ENCODE data around the gene MESP1. TPM values are rescaled to one million over a fixed set of nuclear protein-coding genes. Genes with fewer than 3 reads are reported as not detected.

Gene MESP1
- total RNA-seq, 1 experiment from 2014 or later, result 8.8 TPM

DNA sequence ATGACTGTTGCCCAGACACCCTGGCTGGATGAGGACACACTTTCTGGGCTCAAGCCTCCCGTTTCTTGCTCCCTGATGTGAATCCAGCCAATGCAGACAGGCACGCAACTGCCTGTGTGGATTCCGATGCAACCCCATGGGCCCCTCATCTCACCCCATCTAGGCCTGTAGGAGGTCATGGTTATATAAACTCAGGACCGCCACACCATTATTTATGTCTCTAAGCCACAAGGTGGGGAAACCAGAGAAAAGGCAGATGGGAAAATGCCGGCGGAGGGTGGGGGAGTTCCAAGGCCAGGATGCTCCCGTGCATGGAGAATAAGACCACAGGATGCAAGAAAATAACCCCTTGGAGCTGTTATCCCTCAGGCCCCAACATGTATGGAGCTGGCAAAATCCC is 2.0 kb downstream of the MESP1 start (continued):
- no peak for TF ChIP-seq EGR1 (IDR thresholded peaks at IDR 0.05; ENCODE audit: low read depth)
- TF ChIP-seq ZFX (IDR thresholded peaks at IDR 0.05), result no peak
- TF ChIP-seq EZH2 (IDR thresholded peaks at IDR 0.05), result no peak
- TF ChIP-seq SIN3A (IDR thresholded peaks at IDR 0.05; ENCODE audit: low read depth), result no peak

DNA sequence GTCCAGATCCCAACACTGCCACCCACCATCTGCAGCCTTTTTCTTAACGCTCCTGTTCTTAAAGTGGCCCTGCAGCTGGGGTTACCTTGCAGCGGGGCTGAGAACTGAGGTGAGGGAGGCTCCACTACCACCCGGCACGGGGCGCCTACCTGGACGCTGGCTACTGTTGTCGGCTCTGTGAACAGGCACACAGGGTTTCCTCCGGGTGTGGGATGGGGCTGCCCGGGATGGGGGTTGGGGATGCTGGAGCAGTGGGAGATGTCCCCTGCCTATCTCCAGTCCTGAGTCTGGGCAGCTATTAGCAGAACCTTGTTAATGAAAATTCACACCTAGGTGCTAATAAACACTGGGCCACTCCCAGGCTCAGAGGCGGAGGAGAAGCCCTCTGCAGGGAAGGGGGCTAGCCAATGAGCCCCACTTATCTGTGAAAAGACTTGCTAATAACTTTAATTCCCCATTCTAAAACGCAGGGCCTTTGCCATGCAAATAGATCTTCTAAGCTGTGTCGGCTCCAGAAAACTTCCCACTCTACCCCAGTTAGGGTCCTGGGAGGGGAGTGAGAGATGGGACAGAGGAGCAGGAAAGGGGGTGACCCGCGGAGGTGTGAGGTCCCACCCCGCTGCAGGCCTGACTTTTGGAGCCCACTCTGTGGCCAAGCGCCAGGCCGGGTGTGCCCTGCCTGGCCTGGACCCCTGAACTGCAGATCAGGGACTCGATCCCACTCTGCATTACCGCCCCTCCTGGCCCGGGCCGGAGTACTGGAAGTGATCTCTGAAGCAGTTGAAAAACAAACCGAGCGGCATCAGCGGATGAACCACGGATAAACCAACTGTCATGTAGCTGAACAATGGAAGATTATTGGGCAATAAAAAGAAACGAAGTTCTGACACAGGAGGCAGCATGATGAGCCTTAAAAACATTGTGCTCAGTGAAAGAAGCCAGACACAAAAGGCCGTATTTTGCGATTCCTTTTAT is 3.1 kb downstream of the MESP1 start:
- ChIA-PET CTCF (interaction anchor here (1.6 kb wide), 1 partner anchor 13 kb away, joined by 5 read pairs; no protein-coding TSS in a partner anchor), RAD21 (ENCODE audit: low non-redundant PET in 1 of 2, low total read pairs in 2 of 2, uncharacterized antibody in 2 of 2, unreplicated experiment in 2 of 2) (no interaction called here), POLR2A (no interaction called here)
- Histone ChIP-seq H3K4me1 (ENCODE audit: control insufficient read depth in 1 of 2, insufficient read depth in 2 of 2, low read length in 2 of 2) (peaks cover 4 to 27% of the 10 kb centered on the region in 2 experiments; a peak in 2 of 4 replicates), H3K27me3 (ENCODE audit: insufficient read depth, low read length) (no peaks in the 10 kb centered on the region), H3K9me3 (ENCODE audit: control insufficient read depth in 1 of 2, insufficient read depth in 1 of 2, low read depth in 1 of 2, low read length in 2 of 2) (no peaks in the 10 kb centered on the region), H4K20me1 (ENCODE audit: insufficient read depth) (no peaks in the 10 kb centered on the region), H2AFZ (ENCODE audit: low read depth, low read length, poor library complexity, severe bottlenecking) (no peak overlapping the region), H3K36me3 (ENCODE audit: control insufficient read depth in 1 of 2, insufficient read depth in 2 of 2, low read length in 2 of 2) (no peaks in the 10 kb centered on the region), H3K4me3 (replicated peaks in 1 of 2; ENCODE audit: low read depth in 1 of 2, low read length in 2 of 2) (no peak overlapping the region), H3K9me2 (ENCODE audit: insufficient read depth) (no peaks in the 10 kb centered on the region), H3K9ac (ENCODE audit: low read length) (no peak overlapping the region), H3K79me2 (ENCODE audit: insufficient read depth, low read length) (no peaks in the 10 kb centered on the region; the same call in 1 of the 2 replicates), H3K4me2 (ENCODE audit: low read length) (no peak overlapping the region), H3K27ac (ENCODE audit: low read depth, low read length) (no peak overlapping the region; the same call in 1 of the 2 replicates)
- no peak for DNase-seq (ENCODE audit: low read depth, low spot score)
- TF ChIP-seq ZFX (IDR thresholded peaks at IDR 0.05) (no peak), RAD21 (IDR thresholded peaks at IDR 0.05; ENCODE audit: low read depth) (no peak), SRF (IDR thresholded peaks at IDR 0.05; ENCODE audit: low read depth) (no peak)
- TF ChIP-seq, protein P1, sequence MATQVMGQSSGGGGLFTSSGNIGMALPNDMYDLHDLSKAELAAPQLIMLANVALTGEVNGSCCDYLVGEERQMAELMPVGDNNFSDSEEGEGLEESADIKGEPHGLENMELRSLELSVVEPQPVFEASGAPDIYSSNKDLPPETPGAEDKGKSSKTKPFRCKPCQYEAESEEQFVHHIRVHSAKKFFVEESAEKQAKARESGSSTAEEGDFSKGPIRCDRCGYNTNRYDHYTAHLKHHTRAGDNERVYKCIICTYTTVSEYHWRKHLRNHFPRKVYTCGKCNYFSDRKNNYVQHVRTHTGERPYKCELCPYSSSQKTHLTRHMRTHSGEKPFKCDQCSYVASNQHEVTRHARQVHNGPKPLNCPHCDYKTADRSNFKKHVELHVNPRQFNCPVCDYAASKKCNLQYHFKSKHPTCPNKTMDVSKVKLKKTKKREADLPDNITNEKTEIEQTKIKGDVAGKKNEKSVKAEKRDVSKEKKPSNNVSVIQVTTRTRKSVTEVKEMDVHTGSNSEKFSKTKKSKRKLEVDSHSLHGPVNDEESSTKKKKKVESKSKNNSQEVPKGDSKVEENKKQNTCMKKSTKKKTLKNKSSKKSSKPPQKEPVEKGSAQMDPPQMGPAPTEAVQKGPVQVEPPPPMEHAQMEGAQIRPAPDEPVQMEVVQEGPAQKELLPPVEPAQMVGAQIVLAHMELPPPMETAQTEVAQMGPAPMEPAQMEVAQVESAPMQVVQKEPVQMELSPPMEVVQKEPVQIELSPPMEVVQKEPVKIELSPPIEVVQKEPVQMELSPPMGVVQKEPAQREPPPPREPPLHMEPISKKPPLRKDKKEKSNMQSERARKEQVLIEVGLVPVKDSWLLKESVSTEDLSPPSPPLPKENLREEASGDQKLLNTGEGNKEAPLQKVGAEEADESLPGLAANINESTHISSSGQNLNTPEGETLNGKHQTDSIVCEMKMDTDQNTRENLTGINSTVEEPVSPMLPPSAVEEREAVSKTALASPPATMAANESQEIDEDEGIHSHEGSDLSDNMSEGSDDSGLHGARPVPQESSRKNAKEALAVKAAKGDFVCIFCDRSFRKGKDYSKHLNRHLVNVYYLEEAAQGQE (IDR thresholded peaks at IDR 0.05; ENCODE audit: low read depth), result no peak
- TF ChIP-seq, protein P2, sequence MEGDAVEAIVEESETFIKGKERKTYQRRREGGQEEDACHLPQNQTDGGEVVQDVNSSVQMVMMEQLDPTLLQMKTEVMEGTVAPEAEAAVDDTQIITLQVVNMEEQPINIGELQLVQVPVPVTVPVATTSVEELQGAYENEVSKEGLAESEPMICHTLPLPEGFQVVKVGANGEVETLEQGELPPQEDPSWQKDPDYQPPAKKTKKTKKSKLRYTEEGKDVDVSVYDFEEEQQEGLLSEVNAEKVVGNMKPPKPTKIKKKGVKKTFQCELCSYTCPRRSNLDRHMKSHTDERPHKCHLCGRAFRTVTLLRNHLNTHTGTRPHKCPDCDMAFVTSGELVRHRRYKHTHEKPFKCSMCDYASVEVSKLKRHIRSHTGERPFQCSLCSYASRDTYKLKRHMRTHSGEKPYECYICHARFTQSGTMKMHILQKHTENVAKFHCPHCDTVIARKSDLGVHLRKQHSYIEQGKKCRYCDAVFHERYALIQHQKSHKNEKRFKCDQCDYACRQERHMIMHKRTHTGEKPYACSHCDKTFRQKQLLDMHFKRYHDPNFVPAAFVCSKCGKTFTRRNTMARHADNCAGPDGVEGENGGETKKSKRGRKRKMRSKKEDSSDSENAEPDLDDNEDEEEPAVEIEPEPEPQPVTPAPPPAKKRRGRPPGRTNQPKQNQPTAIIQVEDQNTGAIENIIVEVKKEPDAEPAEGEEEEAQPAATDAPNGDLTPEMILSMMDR (IDR thresholded peaks at IDR 0.05 in 2 of 3, conservative IDR thresholded peaks at IDR 0.05 in 1 of 3; ENCODE audit: borderline replicate concordance in 1 of 3, insufficient read depth in 1 of 3, low read depth in 2 of 3, low read length in 2 of 3), result no peak
- intact Hi-C loops (cut with micrococcal nuclease), result loop anchor here (10.0 kb wide), 1 partner anchor 467 kb away; no protein-coding TSS in a partner anchor
- BruUV-seq (replicated peaks), result no TSS peak
- no peak for ATAC-seq
